Astrocyte (in vitro differentiated cells and primary cell): ENCODE data around the gene CARM1. TPM values are rescaled to one million over a fixed set of nuclear protein-coding genes. Genes with fewer than 3 reads are reported as not detected.

Experiments
- DNase-seq: peaks from one replicate; pipeline ENCODE4 v3.0.0-alpha.2; 2010; ENCODE audit warnings: low read depth
- FAIRE-seq: peaks from 2 replicates; lab custom pipeline; 2011; peaks lifted over from hg19 to GRCh38; lab: Jason Lieb, UNC
- H2AFZ ChIP-seq: 2 replicates; pipeline ENCODE4 v1.6.0; 2012; ENCODE audit warnings: low read depth, low read length, inconsistent platforms
- H3K27ac ChIP-seq: 2 replicates; pipeline ENCODE4 v1.5.1; 2011; ENCODE audit warnings: low read depth, low read length, inconsistent platforms
- H3K27me3 ChIP-seq: 2 replicates; pipeline ENCODE4 v1.6.0; 2011; ENCODE audit warnings: low read length, inconsistent platforms; ENCODE audit not compliant: insufficient read depth
- H3K36me3 ChIP-seq: 2 replicates; pipeline ENCODE4 v1.5.1; 2011; ENCODE audit warnings: low read length, inconsistent platforms; ENCODE audit not compliant: insufficient read depth
- H3K4me1 ChIP-seq: 2 replicates; pipeline ENCODE4 v1.5.1; 2011; ENCODE audit warnings: low read length, inconsistent platforms; ENCODE audit not compliant: insufficient read depth
- H3K4me2 ChIP-seq: 2 replicates; pipeline ENCODE4 v1.6.0; 2012; ENCODE audit warnings: low read length, inconsistent platforms
- H3K4me3 ChIP-seq: 2 replicates; pipeline ENCODE4 v1.5.1; 2011; ENCODE audit warnings: low read depth, mild to moderate bottlenecking, low read length, inconsistent platforms; ENCODE audit not compliant: insufficient read depth
- H3K79me2 ChIP-seq: 2 replicates; pipeline ENCODE4 v1.6.0; 2012; ENCODE audit warnings: mild to moderate bottlenecking, low read length, inconsistent platforms; ENCODE audit not compliant: insufficient read depth
- H3K9ac ChIP-seq: 2 replicates; pipeline ENCODE4 v1.6.0; 2012; ENCODE audit warnings: mild to moderate bottlenecking, low read length, inconsistent platforms
- H3K9me3 ChIP-seq: 2 replicates; pipeline ENCODE4 v1.5.1; 2012; ENCODE audit warnings: low read depth, mild to moderate bottlenecking, low read length, inconsistent platforms; ENCODE audit not compliant: insufficient read depth
- H4K20me1 ChIP-seq: 2 replicates; pipeline ENCODE4 v1.6.0; 2012; ENCODE audit warnings: low read length, inconsistent platforms; ENCODE audit not compliant: insufficient read depth
- H3K27ac Mint-ChIP-seq: one replicate; pipeline ENCODE4 v1.8.0; 2021; ENCODE audit warnings: mild to moderate bottlenecking, mixed read lengths; ENCODE audit not compliant: unreplicated experiment
- H3K27me3 Mint-ChIP-seq: one replicate; pipeline ENCODE4 v1.8.0; 2021; ENCODE audit warnings: low read depth, mixed read lengths; ENCODE audit not compliant: unreplicated experiment
- H3K36me3 Mint-ChIP-seq: one replicate; pipeline ENCODE4 v1.8.0; 2021; ENCODE audit warnings: low read depth, mixed read lengths; ENCODE audit not compliant: unreplicated experiment
- H3K4me1 Mint-ChIP-seq: one replicate; pipeline ENCODE4 v1.8.0; 2021; ENCODE audit warnings: low read depth, mixed read lengths; ENCODE audit not compliant: unreplicated experiment
- H3K4me3 Mint-ChIP-seq: one replicate; pipeline ENCODE4 v1.8.0; 2021; ENCODE audit warnings: mild to moderate bottlenecking, moderate library complexity, mixed read lengths; ENCODE audit not compliant: unreplicated experiment
- H3K9me3 Mint-ChIP-seq: one replicate; pipeline ENCODE4 v1.8.0; 2021; ENCODE audit warnings: mild to moderate bottlenecking, mixed read lengths; ENCODE audit not compliant: unreplicated experiment
- EZH2 ChIP-seq: IDR thresholded peaks from 2 replicates; pipeline ENCODE4 v1.6.1; 2012; ENCODE audit warnings: mild to moderate bottlenecking, low read length, inconsistent platforms; ENCODE audit not compliant: insufficient read depth
- total RNA-seq: library from RNA; stranded (reverse); gene quantifications from 2 replicates; pipeline ENCODE4 v1.2.1, GENCODE V29; 2021
- TF ChIP-seq, protein P1 (sequence below): IDR thresholded peaks from 2 replicates; pipeline ENCODE4 v1.5.1; 2011; ENCODE audit warnings: low read depth, mild to moderate bottlenecking, inconsistent platforms, low read length, moderate library complexity; ENCODE audit not compliant: insufficient read depth

The CARM1 gene
- total RNA-seq, 1 donor from 2014 or later, result 62.6 TPM

DNA sequence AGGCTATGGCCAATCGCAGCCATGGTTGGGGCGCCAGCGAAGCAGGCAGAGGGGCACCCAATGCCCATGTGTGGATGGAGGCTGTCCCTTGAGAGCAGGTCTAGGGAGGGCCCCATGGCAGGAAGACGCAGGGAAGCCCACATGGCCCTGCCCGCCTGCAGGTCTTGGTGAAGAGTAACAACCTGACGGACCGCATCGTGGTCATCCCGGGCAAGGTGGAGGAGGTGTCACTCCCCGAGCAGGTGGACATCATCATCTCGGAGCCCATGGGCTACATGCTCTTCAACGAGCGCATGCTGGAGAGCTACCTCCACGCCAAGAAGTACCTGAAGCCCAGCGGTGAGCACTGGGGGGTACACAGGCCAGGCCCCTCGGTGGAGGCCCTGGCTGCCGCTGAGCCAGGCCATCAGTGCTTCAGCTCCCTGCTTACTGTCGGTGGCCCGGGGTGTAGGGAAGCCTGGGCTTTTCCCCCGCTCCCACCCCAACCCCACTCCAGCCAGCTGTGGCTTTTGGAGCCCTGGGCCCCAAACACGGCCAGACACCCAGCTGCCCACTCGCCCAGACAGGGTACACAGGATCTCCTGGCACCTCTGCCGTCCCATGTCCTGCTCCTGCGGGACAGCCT, 42.5 kb downstream of the CARM1 start:
- H3K36me3 Mint-ChIP-seq, result peaks cover 13% of the 10 kb centered on the region
- no peaks in the 10 kb centered on the region for H3K27me3 Mint-ChIP-seq
- no peak overlapping the region for H3K4me2 ChIP-seq
- no peak overlapping the region for H3K27ac ChIP-seq
- peaks cover 14% of the 10 kb centered on the region for H3K4me1 ChIP-seq
- H3K27ac Mint-ChIP-seq, result no peak overlapping the region
- peaks cover 19% of the 10 kb centered on the region for H4K20me1 ChIP-seq
- no peak overlapping the region for H2AFZ ChIP-seq
- peaks cover 13% of the 10 kb centered on the region for H3K4me1 Mint-ChIP-seq
- H3K9me3 ChIP-seq, result no peaks in the 10 kb centered on the region
- no peak overlapping the region for H3K9ac ChIP-seq
- DNase-seq (no peak), FAIRE-seq (no peak)
- H3K4me3 ChIP-seq, result no peak overlapping the region
- no peaks in the 10 kb centered on the region for H3K79me2 ChIP-seq
- H3K9me3 Mint-ChIP-seq, result no peaks in the 10 kb centered on the region
- H3K27me3 ChIP-seq, result no peaks in the 10 kb centered on the region
- no peak overlapping the region for H3K4me3 Mint-ChIP-seq
- TF ChIP-seq, protein P1, sequence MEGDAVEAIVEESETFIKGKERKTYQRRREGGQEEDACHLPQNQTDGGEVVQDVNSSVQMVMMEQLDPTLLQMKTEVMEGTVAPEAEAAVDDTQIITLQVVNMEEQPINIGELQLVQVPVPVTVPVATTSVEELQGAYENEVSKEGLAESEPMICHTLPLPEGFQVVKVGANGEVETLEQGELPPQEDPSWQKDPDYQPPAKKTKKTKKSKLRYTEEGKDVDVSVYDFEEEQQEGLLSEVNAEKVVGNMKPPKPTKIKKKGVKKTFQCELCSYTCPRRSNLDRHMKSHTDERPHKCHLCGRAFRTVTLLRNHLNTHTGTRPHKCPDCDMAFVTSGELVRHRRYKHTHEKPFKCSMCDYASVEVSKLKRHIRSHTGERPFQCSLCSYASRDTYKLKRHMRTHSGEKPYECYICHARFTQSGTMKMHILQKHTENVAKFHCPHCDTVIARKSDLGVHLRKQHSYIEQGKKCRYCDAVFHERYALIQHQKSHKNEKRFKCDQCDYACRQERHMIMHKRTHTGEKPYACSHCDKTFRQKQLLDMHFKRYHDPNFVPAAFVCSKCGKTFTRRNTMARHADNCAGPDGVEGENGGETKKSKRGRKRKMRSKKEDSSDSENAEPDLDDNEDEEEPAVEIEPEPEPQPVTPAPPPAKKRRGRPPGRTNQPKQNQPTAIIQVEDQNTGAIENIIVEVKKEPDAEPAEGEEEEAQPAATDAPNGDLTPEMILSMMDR, result no peak
- TF ChIP-seq EZH2, result no peak
- H3K36me3 ChIP-seq, result peaks cover 8% of the 10 kb centered on the region

DNA sequence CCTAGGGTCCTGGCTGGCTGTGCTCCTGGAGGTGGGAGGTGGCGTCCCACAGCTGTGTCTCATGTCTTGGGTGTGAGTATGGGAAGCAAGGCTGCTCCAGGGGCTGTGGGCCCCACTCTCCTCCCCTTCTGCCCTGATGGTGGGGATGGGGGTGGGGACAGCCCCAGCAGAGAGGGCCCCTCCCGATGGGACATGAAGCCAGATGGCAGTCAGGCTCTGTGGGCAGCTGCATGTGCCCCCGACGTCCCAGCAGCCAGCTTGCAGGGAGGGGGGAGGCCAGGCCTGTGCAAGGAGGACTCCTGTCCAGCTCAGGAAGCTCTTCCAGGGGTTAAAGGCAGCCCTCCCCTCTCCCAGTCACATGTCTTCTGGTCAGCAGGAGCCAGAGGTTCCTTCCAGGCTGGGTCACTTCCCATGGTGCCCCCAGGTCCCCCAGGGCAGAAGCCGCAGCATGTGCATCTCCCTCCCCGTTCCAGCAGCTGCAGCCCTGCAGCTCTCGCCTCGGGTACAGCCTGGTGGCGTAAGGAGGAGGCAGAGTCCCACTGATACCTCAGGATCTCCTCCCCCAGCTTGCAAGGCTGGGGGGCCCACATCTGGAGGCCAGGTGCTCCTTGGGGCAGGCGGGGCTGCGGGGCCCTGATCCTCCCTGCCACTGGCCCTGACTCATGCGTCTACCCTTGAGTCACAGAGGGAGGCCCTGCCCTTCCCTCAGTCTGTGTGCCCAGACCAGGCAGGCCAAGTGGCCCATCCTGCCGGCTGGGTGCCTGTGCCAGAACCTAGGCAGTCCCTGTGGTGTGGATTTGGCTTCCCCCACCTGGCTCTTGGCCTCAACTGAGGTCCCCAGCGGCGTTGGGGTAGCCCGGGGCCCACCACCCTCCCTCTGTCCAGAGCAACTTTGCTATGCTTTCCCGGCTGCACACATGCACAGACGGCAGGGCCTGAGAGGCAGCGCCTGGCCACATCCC, 44.1 kb downstream of the CARM1 start:
- H3K27me3 ChIP-seq, result no peaks in the 10 kb centered on the region
- no peak overlapping the region for H3K4me3 ChIP-seq
- H3K27ac ChIP-seq, result peak overlapping the region; percentile 12
- Mint-ChIP-seq H3K36me3 (peaks cover 9% of the 10 kb centered on the region), H3K9me3 (no peaks in the 10 kb centered on the region), H3K27me3 (no peaks in the 10 kb centered on the region), H3K4me1 (peaks cover 13% of the 10 kb centered on the region), H3K27ac (peak overlapping the region; percentile 26), H3K4me3 (no peak overlapping the region)
- H3K4me2 ChIP-seq, result peak overlapping the region; percentile 38
- DNase-seq (peak; percentile 68), FAIRE-seq (no peak)
- TF ChIP-seq, protein P1, result no peak
- no peak for TF ChIP-seq EZH2
- peaks cover 26% of the 10 kb centered on the region for H4K20me1 ChIP-seq
- H3K9ac ChIP-seq, result peak overlapping the region; percentile 16
- no peaks in the 10 kb centered on the region for H3K9me3 ChIP-seq
- no peak overlapping the region for H2AFZ ChIP-seq
- H3K4me1 ChIP-seq, result peaks cover 14% of the 10 kb centered on the region
- no peaks in the 10 kb centered on the region for H3K79me2 ChIP-seq
- peaks cover 9% of the 10 kb centered on the region for H3K36me3 ChIP-seq
